ENCODE measurements around the gene MOGAT1.
"Not testable (repeated sequence)": the region's sequence is repeated elsewhere in the genome, so short reads cannot be mapped to it uniquely, and the experiment has no call there.

Gene MOGAT1

DNA sequence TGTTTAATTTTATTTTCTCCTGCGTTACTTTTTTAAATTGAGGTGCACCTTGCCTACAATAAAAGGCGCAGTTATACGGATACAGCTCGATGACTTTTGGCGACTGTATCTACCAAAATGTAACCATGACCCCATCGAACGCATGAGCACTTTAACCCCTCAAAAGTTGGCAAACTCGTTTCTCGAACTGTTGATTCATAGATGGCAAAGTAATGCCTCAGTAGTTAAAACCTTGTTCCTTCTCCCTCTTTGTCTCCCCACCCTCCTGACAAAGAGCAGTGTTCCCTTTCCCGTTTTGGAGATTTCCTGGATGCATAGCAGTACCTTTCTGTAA is 577 bp downstream of the MOGAT1 start:
- DNase-seq = no peak

DNA sequence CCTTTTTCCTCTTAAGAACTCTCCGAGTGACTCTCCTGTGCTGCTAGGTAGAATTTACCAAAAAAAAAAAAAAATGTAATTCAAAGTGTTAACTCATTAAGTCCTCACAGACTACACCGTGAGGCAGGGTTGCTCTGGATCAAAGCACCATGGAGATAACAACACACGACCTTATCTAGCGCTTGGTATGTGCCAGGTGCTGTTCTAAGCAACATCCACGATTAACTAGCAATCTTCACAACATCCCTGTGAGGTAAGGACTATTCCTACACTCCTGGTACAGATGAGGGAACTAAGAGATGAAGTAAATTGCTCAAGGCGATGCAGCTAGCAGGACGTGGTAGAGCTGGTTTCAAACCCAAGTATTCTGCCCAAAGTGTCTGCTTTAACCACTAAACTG is 1.8 kb downstream of the MOGAT1 start:
- DNase-seq = no peak

DNA sequence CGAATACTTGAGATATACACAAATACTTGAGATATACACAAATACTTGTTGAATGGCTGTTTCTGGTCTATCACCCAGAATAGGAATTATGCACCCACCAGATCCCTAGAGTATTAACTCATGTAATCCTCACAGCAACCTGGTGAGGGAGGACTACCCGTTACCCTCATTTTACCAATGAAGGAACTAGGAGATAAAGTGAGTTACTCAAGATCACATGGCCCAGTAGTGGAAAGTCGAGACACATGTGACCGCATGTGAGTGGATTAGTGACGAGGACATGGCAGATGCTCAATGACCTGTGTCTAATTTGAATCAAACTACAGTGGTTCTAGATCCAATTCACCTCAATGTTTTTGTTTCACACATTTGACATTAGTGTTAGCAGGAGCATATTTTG is 2.4 kb downstream of the MOGAT1 start:
- DNase-seq = no peak

DNA sequence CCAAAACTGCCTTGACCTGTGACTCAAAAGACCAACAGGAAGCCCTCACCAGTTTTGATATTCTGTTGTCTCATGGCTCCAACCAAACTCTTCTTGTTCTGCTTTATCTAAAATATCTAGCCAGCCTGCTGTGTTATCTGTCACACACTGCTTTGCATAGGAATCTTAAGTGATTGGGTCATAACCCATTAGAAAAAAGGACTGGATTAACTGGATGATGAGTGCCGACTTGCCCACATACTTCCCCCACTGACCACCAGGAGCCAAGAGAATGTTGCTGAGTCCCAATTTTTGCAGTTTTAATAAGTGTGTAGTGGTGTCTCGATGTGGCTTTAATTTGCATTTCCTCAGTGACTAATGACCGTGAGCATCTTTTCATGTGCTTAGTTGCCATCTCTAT is 6.5 kb downstream of the MOGAT1 start:
- no peak for DNase-seq

DNA sequence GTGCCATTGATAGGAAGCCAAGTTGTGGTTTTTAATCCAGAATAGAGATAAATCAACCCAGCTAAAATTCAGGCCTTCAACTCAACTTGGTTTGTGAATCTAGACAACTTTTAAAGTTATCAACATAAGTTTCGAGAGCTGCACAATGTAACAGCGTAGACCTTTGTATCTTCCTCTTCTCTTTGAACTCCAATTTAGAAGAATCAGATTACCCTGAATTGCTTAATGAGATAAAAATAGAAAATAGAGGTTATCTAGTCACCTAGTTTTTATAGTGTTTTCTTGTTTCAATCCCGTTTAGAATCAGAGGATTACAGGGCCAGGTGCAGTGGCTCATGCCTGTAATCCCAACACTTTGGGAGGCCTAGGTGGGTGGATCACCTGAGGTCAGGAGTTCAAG is 12.3 kb downstream of the MOGAT1 start:
- DNase-seq = no peak

DNA sequence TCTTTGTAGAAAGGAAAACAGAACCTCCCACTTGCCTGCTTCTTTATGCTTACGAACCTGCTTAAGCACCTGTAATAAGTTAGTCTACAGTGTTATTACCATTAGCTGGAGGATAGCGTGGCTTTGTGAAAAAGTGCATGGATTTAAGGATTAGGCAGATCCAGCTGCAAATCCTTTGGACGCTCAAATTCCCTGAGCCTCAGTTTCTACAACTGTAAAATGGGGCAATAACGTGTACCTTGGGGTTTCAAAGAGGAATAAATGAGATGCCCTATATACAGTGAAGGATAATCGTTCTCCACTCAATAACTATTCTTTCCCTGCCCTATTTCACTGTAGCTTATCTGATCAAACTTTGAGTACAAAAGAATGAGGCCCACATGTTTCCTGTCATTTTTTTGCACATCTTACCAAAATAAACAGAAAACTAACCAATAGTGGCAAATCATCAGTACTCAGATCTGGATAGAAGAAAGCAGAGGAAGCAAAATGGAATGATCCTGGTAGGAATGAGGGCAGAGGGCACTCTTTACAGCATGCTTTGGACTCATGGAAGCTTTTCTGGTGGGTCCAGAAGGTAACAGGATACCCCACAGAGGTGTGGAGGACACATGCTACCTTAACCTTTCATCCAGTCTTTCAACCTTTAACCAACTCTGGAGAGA is 14.8 kb downstream of the MOGAT1 start:
- no peak for DNase-seq

DNA sequence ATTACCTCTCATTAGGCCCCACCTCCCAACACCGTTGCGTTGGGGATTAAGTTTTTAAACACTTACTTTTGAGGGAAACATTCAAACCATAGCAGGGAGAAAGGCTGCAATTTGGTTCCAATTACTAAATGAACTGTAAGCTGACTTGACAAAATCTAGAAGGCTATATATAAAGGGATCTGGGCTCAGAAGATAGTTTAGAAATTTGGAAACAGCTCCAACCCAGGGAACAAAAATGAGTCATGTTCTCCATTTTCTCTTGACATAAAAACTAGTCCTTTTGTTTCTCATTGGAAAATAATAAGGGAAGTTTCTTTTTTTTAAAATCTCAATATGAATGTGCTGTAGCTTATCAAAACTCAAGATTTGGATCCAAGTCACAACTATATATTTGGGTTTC is 17.5 kb downstream of the MOGAT1 start:
- no peak for DNase-seq

DNA sequence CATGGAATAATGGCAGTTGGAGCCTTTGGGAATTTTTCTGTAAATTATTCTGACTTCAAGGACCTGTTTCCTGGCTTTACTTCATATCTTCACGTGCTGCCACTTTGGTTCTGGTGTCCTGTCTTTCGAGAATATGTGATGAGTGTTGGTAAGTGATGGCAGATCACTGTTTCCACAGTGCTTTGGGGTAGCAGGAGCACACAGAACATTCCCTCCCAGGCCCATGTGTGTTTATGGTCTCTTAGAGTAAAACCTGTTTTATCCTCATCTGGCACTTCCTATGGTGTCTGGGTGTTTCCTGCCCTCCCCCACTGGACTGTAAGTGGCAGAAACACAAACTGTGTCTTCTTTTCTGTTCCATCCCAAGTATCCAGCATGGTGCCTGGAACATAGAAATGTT is 17.9 kb downstream of the MOGAT1 start:
- DNase-seq = no peak

DNA sequence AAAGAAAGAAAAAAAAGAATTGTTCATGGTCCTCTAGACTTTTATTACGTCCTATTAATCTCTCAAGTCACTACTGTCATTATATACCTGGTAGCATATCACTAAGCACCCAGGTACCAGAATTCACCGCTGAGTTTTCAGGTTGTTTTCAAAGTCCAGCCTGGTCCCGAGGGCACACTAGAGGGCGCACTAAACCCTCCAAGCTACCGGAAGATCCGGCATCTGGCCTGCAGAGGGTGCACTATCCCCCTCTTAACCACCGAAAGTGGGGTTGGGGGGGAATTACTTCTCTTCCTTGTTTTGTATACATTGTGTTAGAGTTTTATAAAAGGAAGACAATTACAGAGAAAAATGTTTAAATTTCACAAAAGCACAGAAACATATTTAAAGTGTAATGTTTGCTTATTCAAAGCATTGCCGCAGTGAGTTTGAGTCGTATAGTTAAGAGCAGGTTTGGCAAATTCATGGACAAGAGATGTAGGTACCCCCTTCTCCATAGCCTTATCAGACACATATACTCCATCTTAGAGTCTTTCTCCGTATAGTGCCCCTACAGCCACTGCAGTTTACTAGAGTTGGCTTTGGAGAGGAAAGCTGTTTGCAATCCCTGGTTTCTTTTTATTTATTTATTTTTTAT is 19.2 kb downstream of the MOGAT1 start:
- peak; percentile 86 for DNase-seq

DNA sequence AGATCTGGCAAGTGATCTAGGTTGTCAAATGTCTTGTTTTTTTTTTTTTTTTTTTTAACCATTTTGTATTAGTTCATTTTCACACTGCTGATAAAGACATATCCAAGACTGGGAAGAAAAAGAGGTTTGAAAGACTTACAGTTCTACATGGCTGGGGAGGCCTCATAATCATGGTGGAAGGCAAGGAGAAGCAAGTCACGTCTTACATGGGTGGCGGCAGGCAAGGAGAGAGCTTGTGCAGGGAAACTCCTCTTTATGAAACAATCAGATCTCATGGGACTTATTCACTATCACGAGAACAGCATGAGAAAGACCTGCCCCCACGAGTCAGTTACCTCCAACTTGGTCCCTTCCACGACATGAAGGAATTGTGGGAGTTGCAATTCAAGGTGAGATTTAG is 22.0 kb downstream of the MOGAT1 start:
- not testable (repeated sequence) for DNase-seq

DNA sequence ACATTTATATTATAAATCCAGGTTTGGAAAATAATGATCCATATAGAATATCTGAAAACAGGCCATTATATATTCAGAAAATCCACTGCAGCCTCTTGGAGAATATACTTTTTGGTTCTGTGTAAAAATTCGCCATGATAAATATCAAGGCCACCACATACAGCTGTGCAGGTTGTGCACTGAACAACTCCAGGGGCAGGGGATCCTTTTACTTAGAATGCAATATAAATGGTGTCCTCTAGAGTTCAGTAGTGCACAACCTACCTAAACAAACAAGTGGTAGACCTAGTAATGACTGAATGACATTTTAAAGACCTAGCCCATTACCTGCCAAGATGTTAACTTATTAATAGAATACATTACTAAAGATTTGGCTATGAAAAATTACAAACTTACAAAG is 22.4 kb downstream of the MOGAT1 start:
- no peak for DNase-seq

DNA sequence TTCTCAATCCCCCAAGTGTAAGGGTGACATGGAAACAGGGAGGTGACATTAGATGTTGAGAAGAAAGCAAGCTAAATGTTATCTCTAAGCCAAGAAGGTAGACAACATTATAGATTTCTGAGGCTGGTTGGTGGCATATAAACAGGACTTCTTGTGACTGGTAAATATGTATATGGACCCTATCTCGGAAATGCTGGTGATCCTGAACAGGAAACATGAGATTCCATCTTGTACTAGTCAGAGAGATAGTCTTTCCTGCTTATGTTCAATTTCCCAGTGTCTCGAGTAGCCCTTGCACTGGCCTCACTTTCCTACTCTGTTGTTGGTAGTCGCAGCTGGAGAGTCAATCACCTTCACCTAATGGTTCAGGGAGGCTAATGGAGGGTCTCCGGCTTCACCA is 26.8 kb downstream of the MOGAT1 start:
- no peak for DNase-seq

DNA sequence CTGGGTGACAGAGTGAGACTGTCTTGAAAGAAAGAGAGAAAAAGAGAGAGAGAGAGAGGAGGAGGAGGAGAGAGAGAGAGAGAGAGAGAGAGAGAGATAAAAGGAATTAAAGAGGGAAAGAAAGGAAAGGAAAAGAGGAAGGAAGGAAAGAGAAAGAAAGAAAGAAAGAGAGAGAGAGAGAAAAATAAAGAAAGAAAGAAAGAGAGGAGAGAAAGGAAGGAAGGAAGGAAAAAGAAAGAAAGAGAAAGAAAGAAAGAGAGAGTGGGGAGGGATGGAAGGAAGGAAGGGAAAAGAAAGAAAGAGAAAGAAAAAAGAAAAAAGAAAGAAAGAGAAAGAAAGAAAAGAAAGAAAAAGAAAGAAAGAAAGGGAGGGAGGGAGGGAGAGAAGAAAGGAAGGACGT is 29.8 kb downstream of the MOGAT1 start:
- no peak for DNase-seq

DNA sequence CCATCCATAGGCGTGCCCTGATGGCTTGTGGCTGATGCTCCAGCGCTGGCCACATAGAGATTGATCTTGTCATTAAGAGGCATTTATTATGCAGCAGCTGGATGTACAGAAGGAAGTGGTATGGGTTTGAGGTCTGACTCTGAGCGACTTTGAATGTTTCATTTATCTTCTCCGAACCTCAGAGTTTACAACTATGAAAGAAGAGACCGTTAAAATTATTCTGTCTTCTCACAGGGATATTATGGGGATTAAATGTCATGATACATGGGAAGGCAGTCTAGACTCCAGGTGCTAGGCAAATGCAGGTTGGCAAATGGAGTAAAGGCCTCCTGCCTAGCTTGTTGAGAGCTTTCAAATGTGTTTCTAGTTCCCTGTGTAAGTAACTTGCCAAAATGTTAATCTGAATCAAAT is 30.3 kb downstream of the MOGAT1 start:
- DNase-seq = no peak

DNA sequence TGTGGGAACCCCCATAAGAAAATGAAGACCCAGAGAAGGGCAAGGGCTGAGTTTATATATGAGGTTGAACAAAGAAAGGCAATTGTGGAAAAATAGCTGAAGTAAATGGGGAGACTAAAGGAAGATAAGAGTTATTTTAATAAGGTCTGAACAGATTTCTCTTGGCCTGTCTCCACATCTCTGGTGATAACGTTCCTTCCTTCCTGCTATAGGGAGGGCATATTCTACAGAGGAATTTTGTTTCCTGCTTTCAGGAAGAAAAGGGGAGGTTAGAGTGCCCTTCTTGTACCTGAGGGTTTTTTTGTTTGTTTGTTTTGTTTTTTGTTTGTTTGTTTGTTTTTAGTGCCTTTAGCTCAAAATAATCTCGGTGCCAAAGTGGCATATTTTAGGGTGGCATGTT is 31.6 kb downstream of the MOGAT1 start:
- no peak for DNase-seq

DNA sequence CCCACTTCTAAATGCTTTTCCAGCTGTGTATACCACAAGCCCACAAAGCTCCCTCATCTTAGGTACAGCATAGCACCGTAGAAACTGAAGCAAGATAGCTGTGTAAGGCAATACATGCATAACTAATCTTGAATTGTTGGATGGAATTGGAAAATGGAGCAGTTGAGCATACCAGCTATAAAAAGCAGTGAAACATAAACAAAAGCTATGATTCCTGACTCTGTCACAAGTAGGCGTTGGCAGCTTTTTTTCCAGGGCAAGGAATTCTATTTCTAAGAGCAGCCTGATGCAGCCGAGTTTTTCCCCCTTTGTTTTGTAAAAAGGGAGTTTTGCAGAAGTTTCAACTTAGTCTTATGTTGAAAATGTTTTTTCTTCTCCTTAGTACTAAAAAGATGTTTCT is 32.4 kb downstream of the MOGAT1 start:
- no peak for DNase-seq

DNA sequence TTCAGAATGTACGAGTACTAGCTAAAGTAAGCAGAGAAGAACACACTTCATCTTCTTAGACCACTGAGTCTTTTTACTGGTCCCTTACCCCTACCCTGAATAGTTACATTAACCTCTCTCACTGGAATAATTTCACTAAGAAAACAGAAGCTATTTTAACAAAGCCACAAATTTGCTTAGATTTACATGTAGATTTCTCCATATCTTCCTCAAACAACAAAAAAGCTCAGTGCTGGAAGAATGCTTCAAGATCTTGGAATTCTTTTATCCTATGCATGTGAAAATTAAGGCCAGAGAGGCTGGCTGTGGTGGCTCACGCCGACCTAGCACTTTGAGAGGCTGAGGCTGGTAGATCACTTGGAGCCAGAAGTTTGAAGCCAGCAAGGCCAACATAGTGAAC is 35.2 kb downstream of the MOGAT1 start:
- peak; percentile 40 for DNase-seq

DNA sequence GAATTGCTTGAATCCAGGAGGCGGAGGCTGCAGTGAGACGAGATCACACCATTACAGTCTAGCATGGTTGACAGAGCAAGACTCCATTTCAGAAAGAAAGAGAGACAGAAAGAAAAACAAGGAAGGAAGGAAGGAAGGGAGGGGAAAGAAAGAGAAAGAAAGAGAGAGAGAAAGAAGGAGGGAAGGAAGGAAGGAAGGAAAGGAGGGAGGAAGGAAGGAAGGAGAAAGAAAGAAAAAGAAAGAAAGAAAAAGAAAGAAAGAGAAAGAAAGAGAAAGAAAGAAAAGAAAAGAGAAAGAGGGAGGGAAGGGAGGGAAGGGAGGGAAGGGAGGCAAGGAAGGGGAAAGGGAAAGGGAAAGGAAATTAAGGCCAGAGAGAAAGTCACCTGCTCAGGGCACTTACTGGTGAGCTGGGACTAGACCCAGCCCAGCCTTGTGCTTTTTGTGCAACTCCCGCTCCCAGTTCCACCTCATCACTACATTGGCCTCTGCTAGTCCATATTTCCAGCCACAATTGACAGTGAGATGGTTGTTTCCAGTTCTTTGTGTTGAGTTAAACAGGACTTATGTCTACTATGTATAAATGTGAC is 35.7 kb downstream of the MOGAT1 start:
- DNase-seq = no peak

DNA sequence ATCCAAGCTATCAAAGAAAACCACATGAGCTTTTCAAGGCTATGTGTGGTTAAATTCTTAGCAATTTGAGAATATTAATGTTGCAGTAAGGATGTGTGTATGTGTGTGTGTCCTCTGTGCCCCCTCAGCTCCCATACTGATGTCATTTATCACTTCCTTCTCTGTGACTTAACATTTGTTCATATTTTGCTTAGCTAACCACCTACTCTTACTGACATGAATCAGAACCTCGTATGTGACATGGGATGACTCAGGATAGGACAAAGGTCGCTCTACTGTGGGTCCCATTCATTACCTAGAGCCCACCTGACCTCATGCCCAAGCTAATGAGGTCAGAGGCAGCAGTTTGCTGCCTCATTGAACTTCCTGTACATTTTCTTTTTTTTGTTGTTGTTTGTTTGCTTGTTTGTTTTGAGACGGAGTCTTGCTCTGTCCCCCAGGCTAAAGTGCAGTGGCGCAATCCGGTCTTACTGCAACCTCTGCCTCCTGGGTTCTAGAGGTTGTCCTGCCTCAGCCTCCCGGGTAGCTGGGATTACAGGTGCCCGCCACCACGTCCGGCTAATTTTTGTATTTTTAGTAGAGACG is 36.3 kb downstream of the MOGAT1 start:
- DNase-seq = no peak

DNA sequence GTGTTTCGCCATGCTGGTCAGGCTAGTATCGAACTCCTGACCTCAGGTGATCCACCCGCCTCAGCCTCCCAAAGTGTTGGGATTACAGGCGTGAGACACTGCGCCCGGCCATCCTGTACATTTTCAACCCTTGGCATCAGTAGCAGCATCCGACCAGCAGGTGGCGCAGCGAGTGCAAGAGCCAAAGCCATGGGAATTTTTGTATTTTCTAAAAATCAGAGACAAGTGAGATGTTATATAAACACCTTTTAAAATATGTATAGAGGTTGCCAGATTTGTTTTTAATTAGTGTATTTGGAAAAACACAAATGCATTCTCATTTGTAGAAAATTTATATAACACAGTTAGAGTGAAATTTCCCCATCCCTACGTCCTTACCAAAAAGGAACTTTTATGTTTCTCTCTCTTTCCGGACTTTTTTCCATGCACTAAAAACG is 36.8 kb downstream of the MOGAT1 start:
- DNase-seq = peak; percentile 23

DNA sequence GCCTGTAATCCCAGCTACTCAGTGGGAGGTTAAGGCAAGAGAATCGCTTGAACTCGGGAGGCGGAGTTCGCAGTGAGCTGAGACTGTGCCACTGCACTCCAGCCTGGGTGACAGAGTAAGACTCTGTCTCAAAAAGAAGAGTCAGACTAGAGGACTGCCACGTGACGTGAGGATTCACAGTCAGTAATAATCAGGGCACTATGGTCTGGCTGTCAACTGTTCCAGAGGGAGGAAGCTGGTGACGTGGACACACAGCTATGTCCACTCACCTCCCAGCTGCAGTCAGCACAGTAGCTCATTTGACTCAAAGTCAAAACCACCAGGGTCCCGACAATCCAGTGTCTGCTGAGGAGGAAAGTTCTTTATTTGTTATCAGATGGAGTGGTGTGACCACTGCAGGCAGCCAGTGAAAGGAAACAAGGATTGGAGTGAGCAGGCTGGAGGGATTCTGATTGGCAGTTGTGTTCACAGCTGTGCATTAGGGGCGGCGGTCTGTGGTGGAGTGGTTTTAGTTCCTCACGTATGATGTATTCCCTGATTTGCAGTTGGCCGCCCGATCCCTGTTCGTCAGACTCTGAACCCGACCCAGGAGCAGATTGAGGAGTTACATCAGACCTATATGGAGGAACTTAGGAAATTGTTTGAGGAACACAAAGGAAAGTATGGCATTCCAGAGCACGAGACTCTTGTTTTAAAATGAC is 37.9 kb downstream of the MOGAT1 start:
- no peak for DNase-seq

DNA sequence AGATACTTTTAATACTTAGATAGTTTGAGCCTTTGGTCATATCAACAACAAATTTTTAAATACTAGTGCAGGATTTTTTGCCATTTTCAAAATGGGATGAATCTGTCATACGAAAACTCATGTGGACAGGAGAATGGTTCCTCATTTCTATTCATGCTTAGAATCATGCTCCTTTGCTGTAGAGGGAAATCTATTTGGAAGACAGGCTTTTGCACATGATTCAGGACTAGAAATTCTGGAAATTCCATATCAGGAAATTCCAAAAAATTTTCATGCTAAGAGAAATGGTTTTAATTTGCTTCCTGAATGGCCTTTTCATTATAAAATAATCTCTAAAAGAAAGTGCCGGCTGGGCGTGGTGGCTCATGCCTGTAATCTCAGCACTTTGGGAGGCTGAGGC is 39.3 kb downstream of the MOGAT1 start:
- DNase-seq = no peak

DNA sequence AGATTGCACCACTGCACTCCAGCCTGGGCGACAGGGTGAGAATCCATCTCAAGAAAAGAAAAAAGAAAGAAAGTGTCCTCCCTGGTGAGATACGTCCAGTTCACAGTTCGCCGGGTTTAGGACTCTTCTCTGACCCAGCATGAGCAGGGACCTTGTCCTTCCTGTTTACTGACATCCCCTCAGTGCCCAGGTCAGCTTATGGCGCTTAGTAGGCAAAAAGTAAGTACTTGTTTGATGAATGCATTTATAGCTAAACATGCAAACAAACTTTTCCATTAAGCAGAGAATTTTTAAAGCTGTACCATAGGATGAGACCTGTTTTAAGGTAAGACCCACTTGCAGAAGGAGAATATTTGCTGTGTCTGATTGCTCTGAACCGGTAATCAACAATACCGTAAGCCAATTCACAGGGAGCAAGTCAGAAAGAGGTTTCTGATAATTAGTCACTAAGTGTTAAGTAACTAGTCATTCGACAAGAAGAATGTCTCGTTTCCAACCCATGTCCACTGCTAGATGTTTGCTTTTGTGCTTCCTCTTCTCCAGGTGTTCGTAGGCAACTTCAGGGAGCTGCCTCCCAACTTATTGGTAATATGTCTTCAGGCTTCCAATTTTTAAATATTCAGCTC is 40.0 kb downstream of the MOGAT1 start:
- DNase-seq = no peak
